ENCODE results near the gene ELOF1.
"Not testable (repeated sequence)": the region's sequence is repeated elsewhere in the genome, so short reads cannot be mapped to it uniquely, and the experiment has no call there.

Gene ELOF1

GRCh38 chr19:11558881-11559828 lies at the start of gene ELOF1:
Gene ELOF1, minus strand, starts transcription at chr19:11559230. Its CDS starts 4,883 bp downstream, at chr19:11554347.
- peak; percentile 92 for DNase-seq

GRCh38 chr19:11606484-11606883 lies 47.5 kb upstream of the ELOF1 start:
- DNase-seq = no peak

GRCh38 chr19:11599704-11600103 lies 40.7 kb upstream of the ELOF1 start:
- not testable (repeated sequence) for DNase-seq

GRCh38 chr19:11598746-11599145 lies 39.7 kb upstream of the ELOF1 start:
- DNase-seq = no peak

GRCh38 chr19:11598103-11598483 lies 39.1 kb upstream of the ELOF1 start:
- DNase-seq = no peak

- peak; percentile 93 for DNase-seq
Observed at GRCh38 chr19:11597202-11598102, 38.4 kb upstream of the ELOF1 start, which contains the start of gene ZNF627. Gene ZNF627, plus strand, starts transcription at chr19:11597483. Its CDS starts 145 bp downstream, at chr19:11597628.

GRCh38 chr19:11596156-11596555 lies 37.1 kb upstream of the ELOF1 start:
- no peak for DNase-seq

GRCh38 chr19:11594084-11594483 lies 35.1 kb upstream of the ELOF1 start:
- DNase-seq = no peak

- DNase-seq = no peak
Observed at GRCh38 chr19:11587975-11588631, 29.1 kb upstream of the ELOF1 start.

GRCh38 chr19:11587302-11587974 lies 28.4 kb upstream of the ELOF1 start:
- DNase-seq = peak; percentile 61

GRCh38 chr19:11586331-11586730 lies 27.3 kb upstream of the ELOF1 start:
- DNase-seq = no peak

- no peak for DNase-seq
Observed at GRCh38 chr19:11581740-11582139, 22.7 kb upstream of the ELOF1 start.

GRCh38 chr19:11580116-11580515 lies 21.1 kb upstream of the ELOF1 start:
- no peak for DNase-seq

- DNase-seq = no peak
Observed at GRCh38 chr19:11578258-11579142, 19.5 kb upstream of the ELOF1 start.

- no peak for DNase-seq
Observed at GRCh38 chr19:11577451-11578257, 18.6 kb upstream of the ELOF1 start, which contains the start of gene ACP5. Gene ACP5, minus strand, starts transcription at chr19:11577645. Its CDS starts 328 bp downstream, at chr19:11577317.

GRCh38 chr19:11576227-11576626 lies 17.2 kb upstream of the ELOF1 start:
- DNase-seq = no peak

GRCh38 chr19:11574689-11575088 lies 15.7 kb upstream of the ELOF1 start:
- no peak for DNase-seq

GRCh38 chr19:11573763-11574162 lies 14.7 kb upstream of the ELOF1 start:
- not testable (repeated sequence) for DNase-seq

GRCh38 chr19:11573354-11573753 lies 14.3 kb upstream of the ELOF1 start:
- DNase-seq = not testable (repeated sequence)

- no peak for DNase-seq
Observed at GRCh38 chr19:11570039-11570462, 11.0 kb upstream of the ELOF1 start.
